ENCODE data around the gene LAMP1.
"Not testable (repeated sequence)": the region's sequence is repeated elsewhere in the genome, so short reads cannot be mapped to it uniquely, and the experiment has no call there.

LAMP1 gene

GRCh38 chr13:113371061-113371460 lies 74.0 kb downstream of the LAMP1 start:
- H3K9ac ChIP-seq (ENCODE audit: low read length): no peak overlapping the region
- no peak overlapping the region for H3K27ac ChIP-seq (ENCODE audit: low read depth, low read length)
- no peaks in the 10 kb centered on the region for H3K9me3 ChIP-seq (ENCODE audit: low read length)
- H3K36me3 ChIP-seq (ENCODE audit: insufficient read depth, low read length): no peaks in the 10 kb centered on the region
- no peak overlapping the region for H3K4me3 ChIP-seq (ENCODE audit: low read depth in 1 of 2, low read length in 2 of 2)
- H3K27me3 ChIP-seq (ENCODE audit: control insufficient read depth in 1 of 2, insufficient read depth in 2 of 2, low read length in 2 of 2): peaks cover 0 to 5% of the 10 kb centered on the region in 2 donors
- H3K4me1 ChIP-seq (ENCODE audit: insufficient read depth, low read length): no peaks in the 10 kb centered on the region

DNA sequence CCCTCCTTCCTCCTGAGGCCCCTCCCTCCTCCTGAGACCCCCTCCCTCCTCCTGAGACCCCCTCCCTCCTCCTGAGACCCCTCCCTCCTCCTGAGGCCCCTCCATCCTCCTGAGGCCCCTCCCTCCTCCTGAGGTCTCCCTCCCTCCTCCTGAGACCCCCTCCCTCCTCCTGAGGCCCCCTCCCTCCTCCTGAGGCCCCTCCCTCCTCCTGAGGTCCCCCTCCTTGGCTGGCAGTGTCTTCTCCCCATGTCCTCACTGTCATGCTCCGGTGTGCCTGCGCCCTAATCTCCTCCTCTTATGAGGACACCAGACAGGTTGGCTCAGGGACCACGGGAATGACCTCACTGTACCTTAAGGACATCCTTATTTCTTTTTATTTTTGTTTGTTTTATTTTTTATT lies 74.7 kb downstream of the LAMP1 start:
- not testable (repeated sequence) for H3K27ac ChIP-seq (ENCODE audit: low read depth, low read length); H3K27me3 ChIP-seq (ENCODE audit: control insufficient read depth in 1 of 2, insufficient read depth in 2 of 2, low read length in 2 of 2); H3K9ac ChIP-seq (ENCODE audit: low read length); H3K4me3 ChIP-seq (ENCODE audit: low read depth in 1 of 2, low read length in 2 of 2); H3K36me3 ChIP-seq (ENCODE audit: insufficient read depth, low read length); H3K9me3 ChIP-seq (ENCODE audit: low read length); H3K4me1 ChIP-seq (ENCODE audit: insufficient read depth, low read length)

Data from muscle layer of colon (tissue), 2 donors.